HEK293 (cell line): ENCODE measurements around the gene EIF3L.
A peak's percentile ranks its signal among the peaks of the same experiment; 100 is the strongest.

Source experiments
- CTCF ChIA-PET: fragments of 350-600 bp; formaldehyde crosslinking; extraction: SDS; loops from one replicate; lab custom pipeline; 2021; ENCODE audit warnings: antibody characterized with exemption; lab: Yijun Ruan, JAX
- POLR2A ChIA-PET: fragments of 300-600 bp; formaldehyde crosslinking; extraction: SDS; loops from one replicate; lab custom pipeline; 2020; ENCODE audit warnings: antibody characterized with exemption, inconsistent platforms; lab: Yijun Ruan, JAX
- H3K27ac ChIP-seq: fragments of 200-500 bp; sonication (Bioruptor generic); 2 replicates; pipeline ENCODE4 v1.5.1; 2014; ENCODE audit warnings: low read depth, low read length, control low read depth, inconsistent platforms; ENCODE audit errors: extremely low read depth
- H3K36me3 ChIP-seq, 2 experiments: fragments of 200-500 bp in 1 of 2; sonication (Bioruptor generic) in 1 of 2; 1 replicate in 1 of 2; 2 replicates in 1 of 2; pipeline ENCODE4 v1.5.1; 2014 to 2017; ENCODE audit warnings: inconsistent platforms in 2 of 2, low read length in 2 of 2; ENCODE audit not compliant: control insufficient read depth in 2 of 2, insufficient read depth in 1 of 2
- H3K4me1 ChIP-seq: fragments of 200-500 bp; sonication (Bioruptor generic); 2 replicates; pipeline ENCODE4 v1.5.1; 2014; ENCODE audit warnings: mild to moderate bottlenecking, low read length, inconsistent platforms; ENCODE audit not compliant: control insufficient read depth, insufficient read depth
- H3K4me3 ChIP-seq: 2 replicates; pipeline ENCODE4 v1.5.1; 2011; ENCODE audit warnings: low read depth, mild to moderate bottlenecking, control low read depth, low read length, moderate library complexity
- H3K9me3 ChIP-seq: fragments of 200-500 bp; sonication (Bioruptor generic); 2 replicates; pipeline ENCODE4 v1.5.1; 2014; ENCODE audit warnings: low read depth, low read length, inconsistent platforms; ENCODE audit not compliant: control insufficient read depth, insufficient read depth
- GLI2 ChIP-seq: fragments of 450-650 bp; formaldehyde crosslinking; IDR thresholded peaks from 2 replicates; pipeline ENCODE4; 2017; ENCODE audit warnings: missing biosample characterization, missing genetic modification characterization, low read depth, borderline replicate concordance
- HOXD13 ChIP-seq: sonication (generic); formaldehyde crosslinking; IDR thresholded peaks from 2 replicates; pipeline ENCODE4 v1.8.0; 2022; ENCODE audit warnings: missing genetic modification reagents, borderline replicate concordance
- MYNN ChIP-seq: fragments of 450-650 bp; formaldehyde crosslinking; IDR thresholded peaks from 2 replicates; pipeline ENCODE4 v1.5.1; 2016; ENCODE audit warnings: missing biosample characterization, missing genetic modification characterization, borderline replicate concordance
- OVOL3 ChIP-seq: fragments of 450-650 bp; formaldehyde crosslinking; IDR thresholded peaks from 2 replicates; pipeline ENCODE4 v1.5.1; 2016; ENCODE audit warnings: missing biosample characterization, missing genetic modification characterization
- PATZ1 ChIP-seq: fragments of 450-650 bp; formaldehyde crosslinking; IDR thresholded peaks from 2 replicates; pipeline ENCODE4 v1.5.1; 2016; ENCODE audit warnings: missing biosample characterization, missing genetic modification characterization
- PRDM10 ChIP-seq: fragments of 450-650 bp; formaldehyde crosslinking; IDR thresholded peaks from 2 replicates; pipeline ENCODE4 v1.5.1; 2016; ENCODE audit warnings: missing biosample characterization, missing genetic modification characterization
- ZBTB21 ChIP-seq: fragments of 450-650 bp; formaldehyde crosslinking; IDR thresholded peaks from 2 replicates; pipeline ENCODE4 v1.5.1; 2017; ENCODE audit warnings: missing biosample characterization, missing genetic modification characterization
- ZNF10 ChIP-seq: fragments of 450-650 bp; formaldehyde crosslinking; IDR thresholded peaks from 2 replicates; pipeline ENCODE4 v1.5.1; 2017; ENCODE audit warnings: missing biosample characterization, missing genetic modification characterization
- ZNF112 ChIP-seq: fragments of 450-650 bp; formaldehyde crosslinking; IDR thresholded peaks from 2 replicates; pipeline ENCODE4 v1.5.0; 2017; ENCODE audit warnings: missing biosample characterization, missing genetic modification characterization
- ZNF133 ChIP-seq: fragments of 450-650 bp; formaldehyde crosslinking; IDR thresholded peaks from 2 replicates; pipeline ENCODE4 v1.5.1; 2016; ENCODE audit warnings: missing biosample characterization, missing genetic modification characterization
- ZNF140 ChIP-seq: fragments of 450-650 bp; formaldehyde crosslinking; IDR thresholded peaks from 2 replicates; pipeline ENCODE4 v1.5.1; 2016; ENCODE audit warnings: missing biosample characterization, missing genetic modification characterization
- ZNF24 ChIP-seq: fragments of 450-650 bp; formaldehyde crosslinking; IDR thresholded peaks from 2 replicates; pipeline ENCODE4 v1.5.1; 2016; ENCODE audit warnings: missing biosample characterization, missing genetic modification characterization
- ZNF391 ChIP-seq: fragments of 450-650 bp; formaldehyde crosslinking; IDR thresholded peaks from 2 replicates; pipeline ENCODE4 v1.5.1; 2016; ENCODE audit warnings: low read depth, missing biosample characterization, missing genetic modification characterization, borderline replicate concordance
- ZNF558 ChIP-seq: fragments of 450-650 bp; formaldehyde crosslinking; IDR thresholded peaks from 2 replicates; pipeline ENCODE4 v1.5.1; 2016; ENCODE audit warnings: missing biosample characterization, missing genetic modification characterization
- ZNF561 ChIP-seq: fragments of 450-650 bp; IDR thresholded peaks from 2 replicates; pipeline ENCODE4 v1.5.1; 2018; ENCODE audit warnings: missing biosample characterization, missing genetic modification characterization, borderline replicate concordance
- ZNF600 ChIP-seq: fragments of 450-650 bp; formaldehyde crosslinking; IDR thresholded peaks from 2 replicates; pipeline ENCODE4 v1.5.1; 2016; ENCODE audit warnings: missing biosample characterization, missing genetic modification characterization
- ZXDB ChIP-seq: fragments of 450-650 bp; formaldehyde crosslinking; IDR thresholded peaks from 2 replicates; pipeline ENCODE4 v1.5.1; 2016; ENCODE audit warnings: missing biosample characterization, missing genetic modification characterization

EIF3L gene

GRCh38 chr22:37827056-37827455 is 22.2 kb upstream of the EIF3L start (continued):
- TF ChIP-seq ZNF140 (tag by site-specific recombination) (no peak), ZNF112 (no peak), ZNF558 (tag by site-specific recombination) (no peak), ZNF391 (no peak)

- H3K9me3 ChIP-seq: no peaks in the 10 kb centered on the region
- no peaks in the 10 kb centered on the region for H3K4me1 ChIP-seq
- POLR2A ChIA-PET: interaction anchor here (0.6 to 1.0 kb wide), 2 partner anchors 14 to 116 kb away, joined by 3 to 5 read pairs; partner anchors contain the start of gene ANKRD54
- no peak overlapping the region for H3K4me3 ChIP-seq
- peaks cover 17 to 68% of the 10 kb centered on the region in 2 experiments; a peak in 2 of 3 replicates for H3K36me3 ChIP-seq
- TF ChIP-seq PRDM10 (tag by site-specific recombination) (peak; percentile 26; the same call in 1 of the 2 replicates), ZXDB (tag by site-specific recombination) (no peak)
- H3K27ac ChIP-seq: 0 out of 2 replicates have a peak overlapping the region, but pooled peaks have one; percentile 2
- CTCF ChIA-PET: interaction anchor here (2.5 kb wide), 1 partner anchor 12 kb away, joined by 18 read pairs; no protein-coding TSS in a partner anchor
Observed at GRCh38 chr22:37830093-37830842, 19.0 kb upstream of the EIF3L start.

- Histone ChIP-seq H3K4me1 (no peaks in the 10 kb centered on the region), H3K27ac (no peak overlapping the region), H3K36me3 (peaks cover 24 to 75% of the 10 kb centered on the region in 2 experiments; a peak in 2 of 3 replicates), H3K9me3 (no peaks in the 10 kb centered on the region), H3K4me3 (no peak overlapping the region)
- ChIA-PET POLR2A (no interaction called here), CTCF (interaction anchor here (0.6 to 2.5 kb wide), 2 partner anchors 14 to 33 kb away, joined by 3 to 18 read pairs; no protein-coding TSS in a partner anchor)
- TF ChIP-seq ZBTB21 (tag by site-specific recombination) (no peak), PATZ1 (no peak), GLI2 (tag by site-specific recombination) (no peak), MYNN (tag by site-specific recombination) (no peak), ZNF600 (tag by site-specific recombination) (no peak), ZNF561 (no peak), HOXD13 (CRISPR knock-in tag) (no peak), OVOL3 (tag by site-specific recombination) (no peak), ZNF24 (tag by site-specific recombination) (no peak), ZNF133 (tag by site-specific recombination) (no peak), ZNF10 (tag by site-specific recombination) (no peak)
Observed at GRCh38 chr22:37831472-37831871, 17.7 kb upstream of the EIF3L start.
